Type B pancreatic cell (in vitro differentiated cells): ENCODE measurements around the gene TMOD3. TPM values are rescaled to one million over a fixed set of nuclear protein-coding genes. Genes with fewer than 3 reads are reported as not detected.

Experiments
- DNase-seq: peaks from one replicate; pipeline ENCODE4 v3.0.0; 2021; ENCODE audit warnings: mixed read lengths; ENCODE audit not compliant: unreplicated experiment; ENCODE audit errors: extremely low spot score
- H3K27ac Mint-ChIP-seq: 2 replicates; pipeline ENCODE4 v1.8.0; 2021; ENCODE audit warnings: mild to moderate bottlenecking, mixed read lengths
- H3K27me3 Mint-ChIP-seq: 2 replicates; pipeline ENCODE4 v1.8.0; 2021; ENCODE audit warnings: mixed read lengths
- H3K36me3 Mint-ChIP-seq: 2 replicates; pipeline ENCODE4 v1.8.0; 2021; ENCODE audit warnings: mixed read lengths
- H3K4me1 Mint-ChIP-seq: one replicate; pipeline ENCODE4 v1.8.0; 2021; ENCODE audit warnings: mixed read lengths; ENCODE audit not compliant: unreplicated experiment
- H3K4me3 Mint-ChIP-seq: 2 replicates; pipeline ENCODE4 v1.8.0; 2021; ENCODE audit warnings: mild to moderate bottlenecking, mixed read lengths
- H3K9me3 Mint-ChIP-seq: 2 replicates; pipeline ENCODE4 v1.8.0; 2021; ENCODE audit warnings: mixed read lengths
- CTCF ChIP-seq: fragments of 200-600 bp; sonication (generic); conservative IDR thresholded peaks from 2 replicates; pipeline ENCODE4 v1.5.0; 2021; ENCODE audit warnings: antibody characterized with exemption, mild to moderate bottlenecking
- total RNA-seq: library from RNA; stranded (reverse); gene quantifications from 2 replicates; pipeline ENCODE4 v1.2.1, GENCODE V29; 2021; ENCODE audit warnings: low replicate concordance

TMOD3 gene
- total RNA-seq, 1 donor from 2014 or later = 49.0 TPM

GRCh38 chr15:51935466-51936104 is 106.1 kb downstream of the TMOD3 start:
- Mint-ChIP-seq H3K4me1 (no peaks in the 10 kb centered on the region), H3K4me3 (no peak overlapping the region), H3K9me3 (no peaks in the 10 kb centered on the region), H3K27ac (no peak overlapping the region), H3K27me3 (no peaks in the 10 kb centered on the region), H3K36me3 (peaks cover 19% of the 10 kb centered on the region)
- no peak for DNase-seq
- no peak for TF ChIP-seq CTCF

- H3K27ac Mint-ChIP-seq = no peak overlapping the region
- H3K4me3 Mint-ChIP-seq = no peak overlapping the region
- H3K36me3 Mint-ChIP-seq = peaks cover 19% of the 10 kb centered on the region
- DNase-seq = no peak
- no peak for TF ChIP-seq CTCF
- H3K9me3 Mint-ChIP-seq = no peaks in the 10 kb centered on the region
- no peaks in the 10 kb centered on the region for H3K27me3 Mint-ChIP-seq
- no peaks in the 10 kb centered on the region for H3K4me1 Mint-ChIP-seq
These were observed 106.6 kb downstream of the TMOD3 start for GRCh38 chr15:51936105-51936478.

- Mint-ChIP-seq H3K9me3 (no peaks in the 10 kb centered on the region), H3K36me3 (peaks cover 25% of the 10 kb centered on the region), H3K4me3 (no peak overlapping the region), H3K4me1 (no peaks in the 10 kb centered on the region), H3K27ac (no peak overlapping the region), H3K27me3 (no peaks in the 10 kb centered on the region)
- DNase-seq = no peak
- no peak for TF ChIP-seq CTCF
These were observed 108.8 kb downstream of the TMOD3 start for GRCh38 chr15:51938286-51938685.

GRCh38 chr15:51939216-51939615 is 109.8 kb downstream of the TMOD3 start:
- Mint-ChIP-seq H3K9me3 (no peaks in the 10 kb centered on the region), H3K27ac (no peak overlapping the region), H3K36me3 (peaks cover 29% of the 10 kb centered on the region), H3K4me1 (no peaks in the 10 kb centered on the region), H3K27me3 (no peaks in the 10 kb centered on the region), H3K4me3 (no peak overlapping the region)
- DNase-seq = no peak
- TF ChIP-seq CTCF = no peak

- no peak for DNase-seq
- Mint-ChIP-seq H3K4me1 (no peaks in the 10 kb centered on the region), H3K27ac (no peak overlapping the region), H3K27me3 (no peaks in the 10 kb centered on the region), H3K4me3 (no peak overlapping the region), H3K36me3 (peaks cover 34% of the 10 kb centered on the region), H3K9me3 (no peaks in the 10 kb centered on the region)
- no peak for TF ChIP-seq CTCF
These were observed 117.7 kb downstream of the TMOD3 start for GRCh38 chr15:51947124-51947523.

- Mint-ChIP-seq H3K4me3 (no peak overlapping the region), H3K36me3 (peaks cover 35% of the 10 kb centered on the region), H3K9me3 (no peaks in the 10 kb centered on the region), H3K4me1 (no peaks in the 10 kb centered on the region), H3K27me3 (no peaks in the 10 kb centered on the region), H3K27ac (no peak overlapping the region)
- DNase-seq = no peak
- no peak for TF ChIP-seq CTCF
These were observed 123.4 kb downstream of the TMOD3 start for GRCh38 chr15:51952805-51953204.
